Fibroblast of villous mesenchyme (primary cell): ENCODE results near the gene IMPG2. TPM values are rescaled to one million over a fixed set of nuclear protein-coding genes. Genes with fewer than 3 reads are reported as not detected.
"Not testable (repeated sequence)": the region's sequence is repeated elsewhere in the genome, so short reads cannot be mapped to it uniquely, and the experiment has no call there.

Source experiments
- DNase-seq: peaks from one replicate; pipeline ENCODE4 v3.0.0-alpha.2; 2010; ENCODE audit warnings: low read depth
- H3K4me3 ChIP-seq: 2 replicates; pipeline ENCODE4 v1.5.1; 2011; ENCODE audit warnings: low read depth, mild to moderate bottlenecking, low read length
- total RNA-seq: library from RNA; depleted of rRNA; stranded (reverse); fragments of >200 nt; gene quantifications from 2 replicates; pipeline ENCODE4 v1.2.3, GENCODE V29; 2012
- TF ChIP-seq, protein P1 (sequence below): IDR thresholded peaks from 2 replicates; pipeline ENCODE4 v1.5.1; 2012; ENCODE audit warnings: low read depth, mild to moderate bottlenecking, low read length; ENCODE audit not compliant: insufficient read depth

Gene IMPG2
- total RNA-seq, 1 donor: 0.43 TPM

GRCh38 chr3:101319531-101319930 lies 844 bp downstream of the IMPG2 start:
- no peak overlapping the region for H3K4me3 ChIP-seq
- TF ChIP-seq, protein P1, sequence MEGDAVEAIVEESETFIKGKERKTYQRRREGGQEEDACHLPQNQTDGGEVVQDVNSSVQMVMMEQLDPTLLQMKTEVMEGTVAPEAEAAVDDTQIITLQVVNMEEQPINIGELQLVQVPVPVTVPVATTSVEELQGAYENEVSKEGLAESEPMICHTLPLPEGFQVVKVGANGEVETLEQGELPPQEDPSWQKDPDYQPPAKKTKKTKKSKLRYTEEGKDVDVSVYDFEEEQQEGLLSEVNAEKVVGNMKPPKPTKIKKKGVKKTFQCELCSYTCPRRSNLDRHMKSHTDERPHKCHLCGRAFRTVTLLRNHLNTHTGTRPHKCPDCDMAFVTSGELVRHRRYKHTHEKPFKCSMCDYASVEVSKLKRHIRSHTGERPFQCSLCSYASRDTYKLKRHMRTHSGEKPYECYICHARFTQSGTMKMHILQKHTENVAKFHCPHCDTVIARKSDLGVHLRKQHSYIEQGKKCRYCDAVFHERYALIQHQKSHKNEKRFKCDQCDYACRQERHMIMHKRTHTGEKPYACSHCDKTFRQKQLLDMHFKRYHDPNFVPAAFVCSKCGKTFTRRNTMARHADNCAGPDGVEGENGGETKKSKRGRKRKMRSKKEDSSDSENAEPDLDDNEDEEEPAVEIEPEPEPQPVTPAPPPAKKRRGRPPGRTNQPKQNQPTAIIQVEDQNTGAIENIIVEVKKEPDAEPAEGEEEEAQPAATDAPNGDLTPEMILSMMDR: no peak
- DNase-seq: no peak

DNA sequence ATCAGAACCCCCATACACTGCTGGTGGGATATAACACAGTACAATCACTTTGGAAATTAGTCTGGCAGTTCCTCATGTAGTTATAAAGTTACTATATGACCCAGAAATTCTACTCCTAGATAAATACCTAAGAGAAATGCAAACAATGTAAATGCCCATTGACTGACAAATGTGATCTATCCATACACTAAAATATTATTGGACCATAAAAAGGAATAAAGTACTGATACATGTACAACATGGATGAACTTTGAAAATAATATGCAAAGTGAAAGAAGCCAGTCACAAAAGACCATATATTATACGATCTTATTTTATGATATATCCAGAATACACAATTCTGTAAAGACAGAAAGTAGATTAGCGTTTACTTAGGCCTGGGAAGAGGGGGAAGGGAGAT lies 7.8 kb downstream of the IMPG2 start:
- H3K4me3 ChIP-seq: no peak overlapping the region
- TF ChIP-seq, protein P1: no peak
- no peak for DNase-seq

- no peak overlapping the region for H3K4me3 ChIP-seq
- TF ChIP-seq, protein P1: no peak
- DNase-seq: no peak
Measured at GRCh38 chr3:101311676-101312075, 8.7 kb downstream of the IMPG2 start.

DNA sequence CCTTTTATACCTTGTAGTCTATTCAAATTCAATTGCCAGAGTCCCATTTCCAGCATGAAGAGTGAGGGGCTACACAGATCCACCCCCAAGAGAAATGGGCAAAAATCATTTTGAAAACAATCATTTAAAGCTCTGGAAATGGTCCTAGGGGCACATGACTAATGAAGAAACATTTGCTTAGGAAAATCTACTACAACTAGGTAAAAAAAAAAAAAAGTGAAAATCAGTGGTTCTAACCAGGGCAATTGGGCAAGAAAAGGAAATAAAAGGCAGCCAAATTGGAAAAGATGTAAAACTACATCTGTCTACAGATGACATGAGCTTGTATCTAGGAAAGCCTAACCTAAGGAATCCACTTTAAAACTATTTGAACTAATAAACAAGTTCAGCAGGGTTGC lies 9.4 kb downstream of the IMPG2 start:
- DNase-seq: no peak
- H3K4me3 ChIP-seq: no peak overlapping the region
- TF ChIP-seq, protein P1: no peak

GRCh38 chr3:101308147-101308772 lies 12.1 kb downstream of the IMPG2 start:
- not testable (repeated sequence) for DNase-seq

DNA sequence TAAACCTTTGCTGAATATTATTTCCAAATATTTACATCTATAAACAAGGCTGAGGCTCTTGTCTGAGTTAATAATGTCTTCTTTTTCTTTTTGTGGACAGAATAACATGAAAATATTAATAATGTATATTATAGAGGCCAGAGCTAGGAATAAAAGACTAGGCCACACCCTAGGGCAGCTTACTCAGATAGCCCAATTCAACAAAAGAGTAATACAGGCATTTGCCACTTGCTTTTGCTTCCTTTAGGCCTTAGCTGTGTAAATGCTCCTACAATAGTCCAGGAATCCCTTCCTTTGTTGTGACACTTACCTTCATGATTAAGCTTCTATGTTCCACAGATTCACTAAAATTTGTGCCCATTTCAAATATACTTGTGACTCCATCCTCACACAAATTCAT lies 16.5 kb downstream of the IMPG2 start:
- DNase-seq: no peak
- no peak overlapping the region for H3K4me3 ChIP-seq
- TF ChIP-seq, protein P1: no peak

More at GRCh38 chr3:101308147-101308772, 12.1 kb downstream of the IMPG2 start:
- not testable (repeated sequence) for H3K4me3 ChIP-seq

DNA sequence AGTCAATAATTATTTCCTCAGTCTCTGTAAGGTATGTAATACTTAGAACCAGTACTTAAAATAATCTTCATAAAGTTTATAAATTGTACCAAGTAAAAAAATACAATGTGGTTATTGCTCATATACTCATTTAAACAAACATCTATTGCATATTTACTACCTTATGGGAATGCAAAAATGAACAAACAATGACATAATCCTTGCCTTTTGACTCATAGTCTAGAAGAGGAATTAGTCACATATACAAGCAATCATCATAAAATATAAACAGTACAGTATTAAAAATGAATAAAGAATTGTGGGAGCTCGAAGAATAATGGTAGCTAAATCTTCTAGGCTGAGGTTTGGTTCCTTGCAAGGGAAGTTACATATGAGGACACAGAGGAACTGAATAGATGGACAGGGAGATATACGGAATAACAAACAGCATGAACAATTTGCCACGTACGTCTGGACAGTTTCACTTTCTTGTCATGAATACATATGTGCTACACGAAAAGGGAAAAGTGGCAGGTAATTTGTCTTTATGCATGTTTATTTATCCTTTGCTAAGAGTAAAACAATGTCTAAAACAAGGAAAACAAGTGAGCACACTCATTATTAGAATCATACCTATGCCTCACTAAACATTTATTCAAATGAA lies 17.2 kb downstream of the IMPG2 start:
- no peak overlapping the region for H3K4me3 ChIP-seq
- TF ChIP-seq, protein P1: no peak
- peak; percentile 48 for DNase-seq
